B cell (primary cell): ENCODE results near the gene THSD7B.

ENCODE experiments used
- CTCF ChIP-seq: fragments of 200-600 bp; IDR thresholded peaks from one replicate; pipeline ENCODE4 v1.8.0; 2022; ENCODE audit warnings: antibody characterized with exemption, mild to moderate bottlenecking
- EZH2 ChIP-seq: IDR thresholded peaks from 2 replicates; pipeline ENCODE4 v1.6.1; 2012; ENCODE audit warnings: borderline replicate concordance, low read depth, mild to moderate bottlenecking, moderate library complexity, low read length; ENCODE audit not compliant: insufficient read depth, poor library complexity, severe bottlenecking

- no peak for TF ChIP-seq CTCF
- no peak for TF ChIP-seq EZH2
These were observed 533.0 kb downstream of the THSD7B start for GRCh38 chr2:137298377-137298776.
